Liver (tissue), 9 donors: ENCODE measurements around the gene NOS1. TPM values are rescaled to one million over a fixed set of nuclear protein-coding genes. Genes with fewer than 3 reads are reported as not detected.

Experiments
- DNase-seq: peaks from one replicate; pipeline ENCODE4 v3.0.0-alpha.2; 2017; ENCODE audit warnings: low spot score
- H3K27ac ChIP-seq, 2 donors: one replicate each; pipeline ENCODE4 v1.7.0; 2013; ENCODE audit warnings: inconsistent platforms in 2 of 2, low read length in 2 of 2, control low read depth in 1 of 2, low read depth in 1 of 2, mild to moderate bottlenecking in 1 of 2
- H3K27me3 ChIP-seq, 4 donors: one replicate each; pipeline versions ENCODE4 v1.6.1 to v1.7.0; 2013; ENCODE audit warnings: low read length in 3 of 4, inconsistent platforms in 1 of 4, mild to moderate bottlenecking in 1 of 4, moderate library complexity in 1 of 4; ENCODE audit not compliant: control insufficient read depth in 4 of 4, insufficient read depth in 4 of 4
- H3K36me3 ChIP-seq, 4 donors: one replicate each; pipeline versions ENCODE4 v1.6.1 to v1.7.0; 2013; ENCODE audit warnings: low read length in 3 of 4, mild to moderate bottlenecking in 3 of 4, low read depth in 1 of 4, moderate library complexity in 1 of 4; ENCODE audit not compliant: control insufficient read depth in 4 of 4, insufficient read depth in 3 of 4
- H3K4me1 ChIP-seq, 4 donors: one replicate each; pipeline versions ENCODE4 v1.6.1 to v1.7.0; 2013; ENCODE audit warnings: low read length in 3 of 4, mild to moderate bottlenecking in 3 of 4, moderate library complexity in 1 of 4; ENCODE audit not compliant: control insufficient read depth in 4 of 4, insufficient read depth in 4 of 4
- H3K4me3 ChIP-seq, 3 donors: one replicate each; pipeline versions ENCODE4 v1.6.1 to v1.7.0; 2013; ENCODE audit warnings: low read length in 3 of 3, control low read depth in 1 of 3, low read depth in 1 of 3, mild to moderate bottlenecking in 1 of 3
- H3K9ac ChIP-seq, 2 donors: one replicate each; pipeline ENCODE4 v1.7.0; 2013; ENCODE audit warnings: low read length in 2 of 2, mild to moderate bottlenecking in 2 of 2, moderate library complexity in 2 of 2, control low read depth in 1 of 2, low read depth in 1 of 2
- H3K9me3 ChIP-seq, 4 donors: one replicate each; pipeline versions ENCODE4 v1.6.1 to v1.7.0; 2013; ENCODE audit warnings: low read length in 3 of 4; ENCODE audit not compliant: control insufficient read depth in 4 of 4
- ATF3 ChIP-seq: IDR thresholded peaks from 2 replicates; pipeline ENCODE4 v1.6.1; 2016; ENCODE audit warnings: antibody characterized with exemption
- CTCF ChIP-seq: fragments of 150-350 bp; IDR thresholded peaks from 2 replicates; pipeline ENCODE4 v1.5.1; 2017; ENCODE audit warnings: improper control_type of control experiment, low read depth, low read length; ENCODE audit not compliant: missing input control
- EGR1 ChIP-seq, 2 donors: IDR thresholded peaks; 2 replicates each; pipeline ENCODE4 v1.6.1; 2016 to 2018; ENCODE audit warnings: antibody characterized with exemption in 2 of 2, low read depth in 2 of 2
- FOXA1 ChIP-seq: IDR thresholded peaks from 2 replicates; pipeline ENCODE4 v1.6.1; 2016; ENCODE audit warnings: antibody characterized with exemption
- FOXA2 ChIP-seq: IDR thresholded peaks from 2 replicates; pipeline ENCODE4 v1.6.1; 2016; ENCODE audit warnings: antibody characterized with exemption
- GABPA ChIP-seq, 2 donors: IDR thresholded peaks in 1 of 2; conservative IDR thresholded peaks in 1 of 2; 2 replicates each; pipeline ENCODE4 v1.6.1; 2016; ENCODE audit warnings: antibody characterized with exemption in 2 of 2, mild to moderate bottlenecking in 1 of 2, moderate library complexity in 1 of 2
- HNF4A ChIP-seq, 2 donors: conservative IDR thresholded peaks; 2 replicates each; pipeline ENCODE4 v1.6.1; 2016; ENCODE audit warnings: antibody characterized with exemption in 2 of 2, mild to moderate bottlenecking in 2 of 2
- HNF4G ChIP-seq: IDR thresholded peaks from 2 replicates; pipeline ENCODE4 v1.6.1; 2016; ENCODE audit warnings: antibody characterized with exemption
- JUND ChIP-seq, 2 donors: IDR thresholded peaks; 2 replicates each; pipeline ENCODE4 v1.6.1; 2016; ENCODE audit warnings: antibody characterized with exemption in 2 of 2
- MAX ChIP-seq: IDR thresholded peaks from 2 replicates; pipeline ENCODE4 v1.6.1; 2016; ENCODE audit warnings: antibody characterized with exemption
- NR2F2 ChIP-seq: IDR thresholded peaks from 2 replicates; pipeline ENCODE4 v1.6.1; 2016; ENCODE audit warnings: antibody characterized with exemption
- RAD21 ChIP-seq, 2 donors: IDR thresholded peaks; 2 replicates each; pipeline ENCODE4 v1.6.1; 2016; ENCODE audit warnings: antibody characterized with exemption in 2 of 2, mild to moderate bottlenecking in 2 of 2
- REST ChIP-seq: IDR thresholded peaks from 2 replicates; pipeline ENCODE4 v1.6.1; 2016; ENCODE audit warnings: antibody characterized with exemption, mild to moderate bottlenecking
- RXRA ChIP-seq, 2 donors: IDR thresholded peaks; 2 replicates each; pipeline ENCODE4 v1.6.1; 2017 to 2018; ENCODE audit warnings: antibody characterized with exemption in 2 of 2, mild to moderate bottlenecking in 1 of 2
- SP1 ChIP-seq: IDR thresholded peaks from 2 replicates; pipeline ENCODE4 v1.6.1; 2018; ENCODE audit warnings: antibody characterized with exemption, mild to moderate bottlenecking
- TAF1 ChIP-seq: conservative IDR thresholded peaks from 2 replicates; pipeline ENCODE4 v1.6.1; 2016; ENCODE audit warnings: antibody characterized with exemption, mild to moderate bottlenecking
- YY1 ChIP-seq: IDR thresholded peaks from 2 replicates; pipeline ENCODE4 v1.6.1; 2016; ENCODE audit warnings: antibody characterized with exemption, mild to moderate bottlenecking
- ZBTB33 ChIP-seq: IDR thresholded peaks from 2 replicates; pipeline ENCODE4 v1.6.1; 2016; ENCODE audit warnings: antibody characterized with exemption
- WGBS: extraction: QIAGEN DNeasy Blood & Tissue Kit; methylation state at CpG from one replicate; pipeline ENCODE4 v1.1.7; 2013; 5-methylcytosine and 5-hydroxymethylcytosine counted together
- polyA plus RNA-seq, 2 donors: library from polyadenylated mRNA; stranded (reverse) in 1 of 2; unstranded in 1 of 2; fragments of 200-250 nt in 1 of 2; fragments of >200 nt in 1 of 2; fragmentation: Nextera tagmentation in 1 of 2; extraction: Ambion mirVana in 1 of 2; gene quantifications; one replicate each; pipeline versions ENCODE4 v1.2.1 to v1.2.3, GENCODE V29; 2013 to 2015
- total RNA-seq, 2 donors: library from RNA; depleted of rRNA; stranded (reverse); fragments of >200 nt; gene quantifications; one replicate each; pipeline ENCODE4 v1.2.3, GENCODE V29; 2014
- donor health status: healthy.
- donor health status: healthy.
- donor health status: healthy.
- donor health status: healthy.
- donor health status: healthy.

Gene NOS1
- total and polyA plus RNA-seq, 4 donors, result under 0.01 to 0.08 (median 0.01) TPM; not detected in 1

GRCh38 chr12:117165342-117165741 lies 196.1 kb downstream of the NOS1 start:
- H3K9me3 ChIP-seq, result no peaks in the 10 kb centered on the region
- no peak overlapping the region for H3K27ac ChIP-seq
- no peak for DNase-seq
- peaks cover 16 to 77% (median 74%) of the 10 kb centered on the region in 4 donors for H3K36me3 ChIP-seq
- H3K4me3 ChIP-seq, result no peak overlapping the region
- H3K27me3 ChIP-seq, result no peaks in the 10 kb centered on the region
- WGBS, result 85% methylated on average over 5 of the region's 5 CpGs
- TF ChIP-seq SP1 (no peak), RXRA (IDR thresholded peaks at IDR 0.05) (no peak), EGR1 (IDR thresholded peaks at IDR 0.05; ENCODE audit: low read depth in 2 of 2) (no peak), YY1 (no peak), FOXA1 (no peak), ZBTB33 (no peak), GABPA (IDR thresholded peaks at IDR 0.05 in 1 of 2, conservative IDR thresholded peaks at IDR 0.05 in 1 of 2) (no peak), RAD21 (IDR thresholded peaks at IDR 0.05) (no peak), TAF1 (no peak), HNF4A (conservative IDR thresholded peaks at IDR 0.05) (no peak), HNF4G (no peak), ATF3 (no peak), FOXA2 (no peak), JUND (IDR thresholded peaks at IDR 0.05) (no peak), NR2F2 (no peak), CTCF (no peak), REST (no peak), MAX (no peak)
- no peaks in the 10 kb centered on the region for H3K4me1 ChIP-seq
- no peak overlapping the region for H3K9ac ChIP-seq
